ENCODE data around the gene MYD88.

Gene MYD88

GRCh38 chr3:38186781-38187180 lies 48.3 kb downstream of the MYD88 start:
- no peaks in the 10 kb centered on the region for H3K27me3 ChIP-seq
- no peak overlapping the region for H3K9ac ChIP-seq

DNA sequence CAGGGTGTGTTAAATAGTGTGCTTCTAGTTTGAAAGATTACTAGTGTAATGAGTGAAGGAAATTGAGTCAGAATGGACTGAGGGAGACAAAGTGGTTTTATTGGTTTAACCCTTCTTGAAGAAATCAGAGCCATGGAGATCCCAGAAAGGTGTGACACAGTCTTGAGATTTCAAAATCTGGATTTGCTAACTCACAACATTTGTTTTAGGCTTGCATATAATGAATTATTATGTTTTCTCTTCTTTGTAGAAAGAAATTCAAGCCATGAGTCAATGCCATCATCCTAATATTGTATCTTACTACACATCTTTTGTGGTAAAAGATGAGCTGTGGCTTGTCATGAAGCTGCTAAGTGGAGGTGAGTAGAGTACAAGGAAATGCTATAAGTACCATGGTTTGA lies 52.0 kb downstream of the MYD88 start:
- Histone ChIP-seq H3K27me3 (no peaks in the 10 kb centered on the region), H3K4me3 (no peak overlapping the region), H3K27ac (no peak overlapping the region), H4K20me1 (no peaks in the 10 kb centered on the region), H3K9ac (no peak overlapping the region), H3K36me3 (peaks cover 76% of the 10 kb centered on the region), H3K4me1 (no peaks in the 10 kb centered on the region), H3K4me2 (no peak overlapping the region), H3K9me3 (peaks cover 15% of the 10 kb centered on the region)
- no peak for TF ChIP-seq Cebpa-rat (IDR thresholded peaks at IDR 0.05)

More at GRCh38 chr3:38186781-38187180, 48.3 kb downstream of the MYD88 start:
- no peak overlapping the region for H3K4me2 ChIP-seq
- no peaks in the 10 kb centered on the region for H3K4me1 ChIP-seq
- H4K20me1 ChIP-seq = peaks cover 12% of the 10 kb centered on the region
- no peak overlapping the region; the same call in 1 of the 2 replicates for H3K4me3 ChIP-seq
- H3K27ac ChIP-seq = no peak overlapping the region
- TF ChIP-seq Cebpa-rat (IDR thresholded peaks at IDR 0.05) = no peak
- H3K36me3 ChIP-seq = peaks cover 86% of the 10 kb centered on the region
- H3K9me3 ChIP-seq = peaks cover 25% of the 10 kb centered on the region

Data from BLaER1 (cell line).